Panc1 (cell line): ENCODE results near the gene PPP4R3A. TPM values are rescaled to one million over a fixed set of nuclear protein-coding genes. Genes with fewer than 3 reads are reported as not detected.

Experiments used
- ATAC-seq: fragments of 200-7000 bp; cut with Tn5 transposase; 2 replicates; pipeline ENCODE4 v1.9.1; 2020; ENCODE audit warnings: mild to moderate bottlenecking, moderate library complexity
- BruUV-seq: library from RNA; stranded (reverse); fragments of 400-500 nt; replicated peaks from 2 replicates; lab custom pipeline; 2021; lab: Mats Ljungman, UMichigan
- CTCF ChIA-PET: fragments of 300-600 bp; sonication (Branson Sonifier 250); formaldehyde crosslinking; loops from one replicate; lab custom pipeline; 2022; ENCODE audit warnings: antibody characterized with exemption; lab: Charles Lee
- POLR2A ChIA-PET: fragments of 300-600 bp; sonication (Branson Sonifier 250); formaldehyde crosslinking; loops from one replicate; lab custom pipeline; 2022; ENCODE audit warnings: antibody characterized with exemption; lab: Charles Lee
- DNase-seq: peaks from one replicate; pipeline ENCODE4 v3.0.0-alpha.2; 2010; ENCODE audit warnings: low read depth, low spot score
- H3K27ac ChIP-seq: 2 replicates; pipeline ENCODE4 v1.5.1; 2011; ENCODE audit warnings: mild to moderate bottlenecking, low read length, inconsistent platforms
- H3K27me3 ChIP-seq: fragments of 200-500 bp; sonication (Bioruptor generic); 2 replicates; pipeline ENCODE4 v1.6.0; 2014; ENCODE audit warnings: low read length, inconsistent platforms; ENCODE audit not compliant: control insufficient read depth, insufficient read depth
- H3K36me3 ChIP-seq: fragments of 200-500 bp; sonication (Bioruptor generic); 2 replicates; pipeline ENCODE4 v1.5.1; 2014; ENCODE audit warnings: inconsistent platforms, mild to moderate bottlenecking, low read length, moderate library complexity; ENCODE audit not compliant: control insufficient read depth, insufficient read depth
- H3K4me1 ChIP-seq: 2 replicates; pipeline ENCODE4 v1.5.1; 2011; ENCODE audit warnings: inconsistent platforms, mild to moderate bottlenecking, low read length, moderate library complexity; ENCODE audit not compliant: control insufficient read depth, insufficient read depth
- H3K4me3 ChIP-seq, 2 experiments: 2 replicates each; pipeline ENCODE4 v1.5.1; 2011 to 2012; ENCODE audit warnings: low read depth in 2 of 2, low read length in 2 of 2, mild to moderate bottlenecking in 2 of 2, inconsistent platforms in 1 of 2, moderate library complexity in 1 of 2
- H3K9me3 ChIP-seq: fragments of 200-500 bp; sonication (Bioruptor generic); 2 replicates; pipeline ENCODE4 v1.5.1; 2014; ENCODE audit warnings: low read depth, mild to moderate bottlenecking, inconsistent platforms, low read length, moderate library complexity; ENCODE audit not compliant: control insufficient read depth, insufficient read depth
- CTCF ChIP-seq: fragments of 450-650 bp; IDR thresholded peaks from 2 replicates; pipeline ENCODE4 v1.5.1; 2017; ENCODE audit warnings: mild to moderate bottlenecking
- POLR2AphosphoS5 ChIP-seq: IDR thresholded peaks from 2 replicates; pipeline ENCODE4 v1.6.1; 2012; ENCODE audit warnings: mild to moderate bottlenecking, low read depth, low read length, moderate library complexity
- REST ChIP-seq, 2 experiments: IDR thresholded peaks; 2 replicates each; pipeline ENCODE4 v1.6.1; 2011 to 2012; ENCODE audit warnings: low read depth in 2 of 2, control low read depth in 1 of 2, low read length in 1 of 2, mild to moderate bottlenecking in 1 of 2, moderate library complexity in 1 of 2; ENCODE audit not compliant: insufficient read depth in 1 of 2
- SIN3A ChIP-seq: IDR thresholded peaks from 2 replicates; pipeline ENCODE4 v1.6.1; 2012; ENCODE audit warnings: low read depth, mild to moderate bottlenecking, low read length, moderate library complexity, borderline replicate concordance; ENCODE audit not compliant: insufficient read depth
- TCF7L2 ChIP-seq: IDR thresholded peaks from 2 replicates; pipeline ENCODE4 v1.6.1; 2011; ENCODE audit warnings: mild to moderate bottlenecking, low read depth, low read length, inconsistent platforms
- in situ Hi-C: cut with HindIII; loops from 2 replicates; pipeline ENCODE4 v1.10.0; 2016; ENCODE audit warnings: low sequenced_read_pairs, low pct_unique_long_range_greater_than_20kb
- intact Hi-C: fragments of 100-400 bp; cut with micrococcal nuclease; formaldehyde crosslinking; loops from one replicate; pipeline ENCODE4 v1.10.0; 2022; ENCODE audit not compliant: unreplicated experiment
- total RNA-seq: library from RNA; stranded (reverse); gene quantifications from one replicate; pipeline ENCODE4 v1.2.1, GENCODE V29; 2021; ENCODE audit not compliant: unreplicated experiment

The PPP4R3A gene
- total RNA-seq, 1 experiment from 2014 or later: 54.8 TPM

GRCh38 chr14:91523972-91524371 is 13.9 kb upstream of the PPP4R3A start:
- DNase-seq (no peak), ATAC-seq (no peak)
- Histone ChIP-seq H3K4me3 (no peak overlapping the region), H3K4me1 (no peaks in the 10 kb centered on the region), H3K9me3 (no peaks in the 10 kb centered on the region), H3K27ac (no peak overlapping the region), H3K36me3 (no peaks in the 10 kb centered on the region), H3K27me3 (no peaks in the 10 kb centered on the region)
- POLR2A ChIA-PET: no interaction called here
- TF ChIP-seq TCF7L2 (no peak), SIN3A (no peak), POLR2AphosphoS5 (no peak), CTCF (no peak), REST (IDR thresholded peaks at IDR 0.05; ENCODE audit: insufficient read depth in 1 of 2, low read depth in 2 of 2, low read length in 1 of 2) (no peak)
- BruUV-seq: no TSS peak
- CTCF ChIA-PET: no interaction called here
- intact Hi-C loops: no loop called here
- in situ Hi-C loops: no loop called here

DNA sequence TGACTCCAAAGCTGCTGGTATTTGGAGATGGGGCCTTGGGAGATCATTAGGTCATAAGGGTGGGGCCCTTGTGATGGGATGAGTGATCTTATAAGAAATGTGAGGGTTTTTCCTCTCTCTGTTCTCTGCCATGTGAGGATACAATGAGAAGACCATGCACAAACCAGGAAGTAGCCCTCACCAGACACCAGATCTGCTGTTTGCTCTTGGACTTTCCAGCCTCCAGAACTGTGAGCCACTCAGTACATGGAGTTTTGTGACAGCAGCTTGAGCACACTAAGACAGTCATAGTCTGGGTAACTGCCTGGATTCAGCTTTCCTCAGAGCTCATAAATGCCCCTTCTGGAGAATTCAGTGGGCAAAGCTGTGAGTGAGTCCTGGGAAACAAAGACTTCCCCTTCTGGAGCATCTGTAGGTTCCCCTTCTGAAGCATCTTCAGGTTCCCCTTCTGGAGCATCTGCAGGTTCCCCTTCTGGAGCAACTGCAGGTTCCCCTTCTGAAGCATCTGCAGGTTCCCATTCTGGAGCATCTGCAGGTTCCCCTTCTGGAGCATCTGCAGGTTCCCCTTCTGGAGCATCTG is 11.0 kb upstream of the PPP4R3A start:
- DNase-seq: no peak

DNA sequence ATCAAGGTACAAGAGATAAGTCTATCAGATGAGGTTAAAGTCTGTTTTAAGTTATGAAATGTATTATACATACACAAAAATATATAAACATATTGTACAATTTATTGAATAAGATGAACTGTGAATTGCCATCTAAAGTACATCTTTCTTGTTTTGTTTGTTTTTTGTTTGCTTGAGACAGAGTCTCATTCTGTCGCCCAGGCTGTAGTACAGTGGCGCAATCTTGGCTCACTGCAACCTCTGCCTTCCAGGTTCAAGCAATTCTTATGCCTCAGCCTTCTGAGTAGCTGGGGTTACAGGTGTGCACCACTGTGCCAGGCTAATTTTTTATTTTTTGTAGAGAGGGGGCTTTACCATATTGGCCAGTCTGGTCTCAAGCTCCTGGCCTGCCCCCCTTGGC is 10.0 kb upstream of the PPP4R3A start:
- Histone ChIP-seq H3K4me1 (no peaks in the 10 kb centered on the region), H3K36me3 (no peaks in the 10 kb centered on the region), H3K9me3 (no peaks in the 10 kb centered on the region), H3K4me3 (no peak overlapping the region), H3K27me3 (no peaks in the 10 kb centered on the region), H3K27ac (no peak overlapping the region)
- CTCF ChIA-PET: no interaction called here
- TF ChIP-seq REST (IDR thresholded peaks at IDR 0.05; ENCODE audit: insufficient read depth in 1 of 2, low read depth in 2 of 2, low read length in 1 of 2) (no peak), TCF7L2 (no peak), POLR2AphosphoS5 (no peak), CTCF (no peak), SIN3A (no peak)
- ATAC-seq (no peak), DNase-seq (no peak)
- intact Hi-C loops (no loop called here), in situ Hi-C loops (no loop called here)
- no TSS peak for BruUV-seq
- POLR2A ChIA-PET: no interaction called here

More for the DNA sequence above, 11.0 kb upstream of the PPP4R3A start:
- no peaks in the 10 kb centered on the region for H3K4me1 ChIP-seq
- in situ Hi-C loops (no loop called here), intact Hi-C loops (no loop called here)
- BruUV-seq: no TSS peak
- no peaks in the 10 kb centered on the region for H3K36me3 ChIP-seq
- no peak for ATAC-seq
- ChIA-PET CTCF (no interaction called here), POLR2A (no interaction called here)
- no peaks in the 10 kb centered on the region for H3K9me3 ChIP-seq
- H3K27me3 ChIP-seq: no peaks in the 10 kb centered on the region
- no peak overlapping the region for H3K4me3 ChIP-seq
- no peak for TF ChIP-seq TCF7L2
- no peak overlapping the region for H3K27ac ChIP-seq
